ENCODE measurements around the gene ALPP.
"Not testable (repeated sequence)": the region's sequence is repeated elsewhere in the genome, so short reads cannot be mapped to it uniquely, and the experiment has no call there.

The ALPP gene

DNA sequence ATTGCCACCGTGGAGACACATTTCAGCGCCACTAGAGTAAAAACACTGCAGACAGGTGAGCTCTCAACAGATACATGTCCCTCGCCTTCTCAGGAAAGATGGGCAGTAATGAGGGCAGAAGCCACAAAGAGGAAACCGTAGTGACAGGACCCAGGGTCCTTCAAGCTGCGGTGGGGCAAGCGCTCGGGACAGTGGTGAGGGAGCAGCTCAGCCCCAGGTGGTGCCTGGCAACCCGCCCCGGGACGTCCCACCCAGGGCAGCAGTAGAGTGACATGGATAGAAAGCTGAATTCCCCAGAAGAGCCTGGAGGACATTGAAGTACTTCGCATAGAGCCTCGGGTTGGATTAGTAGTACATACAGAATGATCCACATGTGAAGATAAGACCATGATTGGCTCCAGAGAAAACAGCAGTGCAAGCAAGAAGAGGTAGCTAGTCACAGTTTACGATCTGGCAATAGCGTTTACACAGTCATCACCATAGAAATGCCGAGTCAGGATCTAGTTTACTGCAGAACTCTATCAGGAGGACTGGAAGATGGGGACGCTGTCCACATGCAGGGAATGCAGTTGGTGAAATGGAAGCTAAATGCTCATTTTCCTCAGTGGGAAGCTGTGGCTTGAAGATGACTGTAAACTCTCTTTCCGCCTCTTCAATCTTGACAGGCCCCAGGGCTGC is 37.4 kb upstream of the ALPP start:
- no peak for DNase-seq (ENCODE audit: low read depth in 2 of 2)

DNA sequence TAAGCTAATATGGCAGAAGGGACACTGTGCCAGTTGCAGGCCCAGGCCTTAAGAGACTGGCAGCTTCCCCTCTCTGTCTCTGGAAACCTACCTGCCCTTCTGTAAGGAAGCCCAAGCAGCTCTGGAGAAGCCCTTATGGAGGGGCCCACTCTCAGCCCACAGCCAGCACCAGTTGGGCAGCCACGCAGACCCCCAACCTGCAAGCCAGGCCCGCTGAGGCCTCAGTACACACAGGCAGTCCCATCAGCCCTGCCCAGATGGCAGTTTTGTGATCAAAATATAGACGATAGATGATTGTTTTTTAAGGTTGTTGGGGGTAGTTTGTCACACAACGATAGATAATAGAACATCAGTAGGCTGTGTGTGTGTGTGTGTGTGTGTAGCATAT is 36.8 kb upstream of the ALPP start:
- DNase-seq (ENCODE audit: low read depth in 2 of 2) = no peak

DNA sequence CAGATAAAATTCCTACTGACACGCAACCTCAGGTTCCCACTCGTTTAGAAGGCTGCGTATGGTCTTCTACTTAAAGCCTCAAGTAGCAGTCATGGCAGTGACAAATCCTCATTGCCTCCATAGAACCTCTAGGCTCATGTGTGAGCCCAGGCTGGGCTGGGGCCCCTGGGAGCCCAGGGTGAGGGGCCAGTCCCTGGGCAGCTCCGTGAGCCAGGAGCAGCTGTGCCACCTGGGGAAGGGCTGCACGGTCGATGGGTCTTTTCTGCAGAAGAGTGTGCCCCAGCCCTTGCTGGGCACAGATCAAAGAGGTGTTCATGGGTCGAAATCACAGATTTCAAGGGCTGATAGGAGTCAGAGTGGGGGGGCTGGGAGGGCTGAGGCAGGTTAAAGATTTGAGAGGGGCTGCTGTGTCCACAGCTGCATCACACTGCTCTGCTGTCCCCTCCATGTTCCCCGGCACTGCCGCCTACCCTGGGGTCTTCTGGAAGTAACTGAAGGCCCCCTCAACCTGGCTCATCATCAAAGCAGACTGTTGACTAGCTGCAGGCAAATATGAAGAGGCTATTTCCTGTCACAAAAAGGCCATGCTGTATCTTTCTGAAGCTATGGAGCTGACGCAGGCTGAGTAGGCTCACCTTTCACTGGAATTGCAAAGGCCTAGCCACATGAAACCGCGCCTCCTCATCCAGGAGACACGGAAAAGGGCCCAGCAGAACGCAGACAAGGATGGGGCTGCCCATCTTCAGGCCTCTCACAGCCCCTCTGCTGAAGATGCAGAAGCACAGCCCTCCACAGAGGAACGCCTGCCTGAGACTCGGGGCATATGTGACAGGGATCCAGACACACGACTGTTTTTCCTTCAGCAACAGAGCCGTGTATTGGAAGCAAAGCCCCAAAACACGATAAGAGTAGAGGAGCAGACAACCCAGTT is 35.7 kb upstream of the ALPP start:
- DNase-seq (ENCODE audit: low read depth in 2 of 2) = no peak

DNA sequence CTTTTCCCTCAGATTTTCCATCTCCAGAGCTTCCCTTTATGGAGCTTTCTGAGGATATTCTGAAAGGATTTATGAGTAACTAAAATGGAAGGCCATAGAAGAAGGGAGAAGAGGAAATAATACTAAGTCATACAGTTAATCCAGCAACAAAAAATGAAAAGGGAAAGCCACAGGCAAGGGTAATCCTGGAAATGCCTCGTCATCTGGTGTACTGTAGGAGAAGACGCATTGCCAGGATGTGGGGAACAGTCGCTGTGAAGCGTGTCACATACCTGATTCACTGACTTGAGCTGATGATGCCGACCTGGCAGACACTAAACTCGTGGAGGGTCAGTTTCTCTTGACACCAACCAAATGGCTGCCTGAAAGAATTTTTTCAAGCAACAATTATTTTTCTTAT is 34.7 kb upstream of the ALPP start:
- DNase-seq (ENCODE audit: low read depth in 2 of 2) = no peak

DNA sequence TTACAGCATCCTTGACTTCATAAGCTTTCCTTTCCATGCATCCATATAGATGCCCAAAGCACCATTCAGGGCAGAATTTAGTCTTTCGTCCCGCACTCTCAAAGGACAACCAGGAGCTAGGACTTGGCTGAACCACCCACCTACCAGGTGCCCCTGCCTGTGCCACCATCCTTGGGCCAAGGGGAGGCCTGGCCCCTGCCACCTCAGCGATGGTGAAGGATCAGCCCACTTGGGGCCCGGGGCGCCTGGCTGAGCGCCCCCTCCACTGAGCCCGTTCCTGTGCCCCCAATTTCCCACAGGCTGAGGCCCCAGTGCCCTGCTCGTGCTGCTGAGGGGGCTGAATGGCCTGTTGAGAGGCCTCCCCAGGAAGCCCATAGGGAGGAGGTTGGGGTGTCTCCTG is 33.3 kb upstream of the ALPP start:
- DNase-seq (ENCODE audit: low read depth in 2 of 2) = no peak

DNA sequence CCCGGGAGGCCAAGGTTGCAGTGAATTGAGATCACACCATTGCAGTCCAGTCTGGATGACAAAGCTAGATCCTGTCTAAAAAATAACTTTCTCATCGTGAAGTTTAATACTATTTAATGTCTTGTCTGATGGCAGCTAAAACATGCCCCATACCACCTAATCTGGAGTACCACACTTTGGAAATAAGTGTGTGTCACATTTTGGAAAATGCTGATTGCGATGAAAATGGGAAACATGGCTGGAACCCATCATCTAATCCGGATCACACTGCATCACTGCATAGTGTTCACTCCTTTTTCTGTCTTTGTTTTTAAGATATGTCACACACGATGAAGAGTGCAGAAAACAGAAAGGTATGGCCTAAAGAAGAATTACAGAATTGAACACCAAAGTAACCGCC is 31.2 kb upstream of the ALPP start:
- no peak for DNase-seq (ENCODE audit: low read depth in 2 of 2)

DNA sequence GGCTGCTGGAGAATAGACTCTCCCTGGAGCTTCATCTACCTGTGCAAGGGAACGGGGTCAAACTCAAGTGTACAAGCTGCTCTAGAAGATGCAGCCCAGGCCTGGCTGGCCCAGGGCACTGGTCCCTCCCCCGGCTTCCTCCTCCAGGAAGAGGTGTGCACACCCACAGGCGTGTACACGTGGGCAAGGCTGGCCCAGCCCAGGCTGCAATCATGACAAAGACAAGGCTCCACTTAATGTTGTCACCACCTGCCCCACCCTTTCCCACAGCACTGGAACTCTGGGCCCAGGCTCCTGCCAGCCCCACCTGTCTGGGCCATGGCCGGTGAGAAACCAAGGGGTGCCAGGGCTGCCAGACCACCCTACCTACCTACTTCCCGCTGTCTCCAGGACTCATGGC is 29.6 kb upstream of the ALPP start:
- DNase-seq (ENCODE audit: low read depth in 2 of 2) = no peak

DNA sequence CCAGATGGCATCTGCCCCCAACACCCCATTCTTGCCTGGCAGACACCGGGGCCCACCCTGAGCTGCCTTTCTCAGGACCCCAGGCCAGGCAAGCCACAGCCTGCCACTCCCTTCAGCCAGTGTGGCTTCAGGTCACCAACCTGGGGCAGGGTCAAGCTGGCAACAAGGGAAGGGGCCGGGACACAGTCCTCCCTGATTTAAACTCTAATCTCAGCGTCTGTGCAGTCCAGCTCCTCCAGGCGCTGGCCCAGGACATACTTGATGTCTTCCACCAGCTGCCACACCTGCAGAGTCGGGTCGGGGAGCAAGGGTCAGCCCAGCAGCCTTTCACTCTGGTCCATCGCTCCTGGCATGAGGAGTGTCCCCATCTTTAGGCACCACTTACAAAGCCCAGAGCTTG is 29.0 kb upstream of the ALPP start:
- no peak for DNase-seq (ENCODE audit: low read depth in 2 of 2)

DNA sequence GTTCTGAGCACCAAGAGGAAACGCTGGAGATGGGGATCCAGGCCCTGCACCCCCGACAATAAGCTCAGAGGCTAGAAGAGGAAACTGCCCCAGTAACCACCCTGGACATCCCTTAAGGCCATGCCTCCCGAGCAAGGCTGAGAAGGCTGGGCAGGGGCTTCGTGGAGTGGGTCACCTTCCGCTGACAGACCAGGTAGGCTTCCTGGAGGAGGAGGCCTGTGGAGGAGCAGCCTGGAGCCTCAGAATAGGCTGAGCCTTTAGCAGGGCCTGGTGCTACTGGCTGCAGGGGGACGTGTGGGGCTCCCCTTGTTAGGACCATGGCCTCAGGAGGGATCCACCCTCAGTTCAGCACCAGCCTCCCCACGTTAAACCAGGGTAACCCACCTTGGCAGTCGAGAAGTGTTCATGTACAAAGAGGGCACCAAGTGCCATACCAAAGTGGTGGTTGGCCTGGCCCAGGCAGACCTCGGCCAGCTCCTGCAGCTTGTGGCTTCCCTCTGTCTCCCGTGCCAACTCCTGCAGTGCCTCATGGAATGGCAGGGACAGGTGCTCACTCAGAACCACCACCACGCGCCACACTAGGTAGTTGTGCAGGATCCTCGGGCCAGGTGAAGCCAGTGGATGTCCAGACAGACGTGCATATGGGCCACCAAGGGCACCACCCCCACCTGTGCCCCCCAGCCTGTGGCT is 28.5 kb upstream of the ALPP start:
- no peak for DNase-seq (ENCODE audit: low read depth in 2 of 2)

DNA sequence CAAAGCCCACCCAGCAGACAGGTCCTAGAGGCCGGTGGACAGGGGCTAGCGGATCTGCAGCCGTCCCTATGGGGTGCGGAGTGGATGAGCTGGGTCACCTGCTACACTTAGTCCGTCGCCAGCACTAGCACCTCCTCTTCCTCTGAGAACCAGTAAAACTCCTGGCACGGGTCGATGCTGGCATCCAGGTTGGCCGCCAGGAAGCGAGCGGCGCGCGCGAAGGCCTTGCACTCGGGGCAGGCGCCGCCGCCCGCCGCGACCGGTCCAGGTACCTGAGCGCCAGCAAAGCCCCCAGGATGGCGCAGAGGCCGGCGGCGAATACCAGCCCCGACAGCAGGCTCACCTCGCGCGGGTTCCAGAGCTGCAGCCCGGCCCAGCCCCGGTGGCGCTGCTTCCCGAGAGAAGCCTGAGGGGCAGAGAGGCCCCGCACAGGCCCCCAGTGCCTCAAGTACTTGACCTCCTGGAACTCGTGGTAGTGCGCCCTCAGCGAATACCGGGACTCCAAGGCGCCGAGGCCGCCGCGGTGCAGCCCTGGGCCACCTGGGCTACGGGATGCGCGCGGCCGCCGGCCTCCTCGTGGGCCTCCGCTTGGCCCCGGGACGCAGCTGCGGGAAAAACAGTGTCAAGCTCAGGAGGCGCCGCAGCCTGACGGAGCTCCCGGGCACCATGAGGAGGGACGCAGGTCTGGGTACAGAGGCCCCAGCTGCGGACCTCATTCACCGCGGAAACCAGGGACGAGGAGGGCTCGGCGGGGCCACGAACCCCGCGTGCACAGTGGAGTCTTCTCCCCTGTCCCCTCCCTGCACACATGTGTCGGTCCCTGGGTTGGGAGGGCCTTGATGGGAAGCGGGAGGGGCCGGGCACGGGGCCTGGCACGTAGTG is 27.5 kb upstream of the ALPP start:
- DNase-seq (ENCODE audit: low read depth in 2 of 2) = no peak

DNA sequence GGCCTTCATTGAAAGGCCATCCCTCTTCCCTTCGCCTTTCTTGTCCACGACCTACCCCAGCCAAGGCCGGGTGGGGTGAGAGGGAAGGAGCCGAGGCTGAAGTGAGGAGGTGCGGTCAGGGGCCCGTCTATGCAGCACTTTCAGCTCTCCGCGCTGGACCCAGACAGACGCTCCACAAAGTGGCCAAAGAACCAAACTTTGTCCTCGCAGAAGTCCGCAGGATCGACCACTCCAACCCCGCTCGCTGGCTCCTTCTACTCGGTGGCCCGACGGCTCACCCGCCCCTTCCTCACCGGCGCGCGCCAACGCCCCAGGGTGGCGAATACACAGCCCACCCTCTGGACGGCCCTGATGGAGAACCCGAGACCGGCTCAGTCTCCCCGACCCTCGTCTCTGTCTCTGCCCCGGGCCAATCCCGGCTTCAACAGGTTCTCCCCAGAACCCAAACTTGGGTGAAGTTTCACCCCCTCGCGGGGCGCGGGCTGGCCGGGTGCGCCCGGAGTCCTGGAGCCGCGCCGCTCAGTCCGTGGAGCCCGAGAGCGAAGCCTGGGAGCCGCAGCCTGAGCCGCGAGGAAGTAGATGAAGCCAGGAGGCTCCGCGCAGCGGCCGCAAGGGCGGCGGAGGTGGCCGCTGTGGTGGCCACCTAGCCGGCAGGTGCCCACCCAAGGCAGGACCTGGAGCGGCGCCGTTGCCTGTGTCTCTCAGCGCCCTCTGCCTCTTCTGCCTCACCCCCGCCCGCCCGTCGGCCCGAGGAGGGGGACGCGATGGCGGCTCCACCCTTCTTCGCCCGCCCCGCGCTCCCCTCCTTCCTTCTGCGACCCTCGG is 26.7 kb upstream of the ALPP start:
- DNase-seq (ENCODE audit: low read depth in 2 of 2) = no peak

DNA sequence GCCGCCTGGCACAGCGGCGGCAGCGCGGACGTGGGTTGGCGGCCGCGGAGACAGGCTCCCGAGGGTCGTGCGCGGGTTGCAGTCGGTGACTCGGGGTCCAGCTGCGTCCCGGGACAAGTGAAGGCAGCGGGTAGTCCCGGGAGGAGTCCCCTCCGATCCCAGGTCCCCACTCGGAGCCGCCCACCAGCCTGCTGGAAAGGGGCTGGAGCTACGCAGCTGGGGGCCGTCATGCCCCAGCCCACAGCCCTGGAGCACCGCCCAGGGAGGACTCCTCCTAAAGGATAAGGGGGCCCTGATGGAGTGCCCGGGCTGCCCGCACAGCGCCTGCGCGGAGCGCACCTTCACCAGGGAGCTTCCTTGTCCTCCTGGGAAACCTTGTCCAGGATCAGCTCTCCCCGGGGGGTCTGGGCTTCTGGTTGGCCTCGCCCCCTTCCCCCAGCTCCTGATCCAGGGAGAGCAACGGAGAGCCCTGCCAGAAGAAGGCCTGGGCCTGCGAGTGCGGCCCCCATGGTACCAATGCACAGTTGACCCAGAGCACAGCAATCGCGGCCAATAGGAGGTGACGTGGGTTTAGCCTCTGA is 25.9 kb upstream of the ALPP start:
- DNase-seq (ENCODE audit: low read depth in 2 of 2) = no peak

DNA sequence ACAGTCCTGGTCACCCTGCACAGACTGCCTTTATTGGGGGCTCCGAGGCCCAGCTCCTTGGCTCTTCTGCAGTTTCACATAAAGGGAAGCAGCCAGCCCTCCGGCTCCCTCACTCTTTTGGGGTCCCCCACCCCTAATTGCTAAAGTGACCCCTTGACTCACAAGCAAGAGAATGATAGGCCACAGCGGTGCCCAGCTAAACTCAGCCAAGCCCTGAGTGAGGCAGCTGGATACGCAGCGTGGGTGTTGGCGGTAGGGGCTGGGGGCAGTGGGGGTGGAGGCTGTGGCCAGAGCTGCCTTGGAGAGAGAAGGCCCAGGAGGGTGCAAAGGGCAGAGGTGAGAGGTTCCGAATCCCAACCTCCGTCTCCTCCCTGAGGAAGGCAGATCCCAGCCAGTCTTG is 25.5 kb upstream of the ALPP start:
- no peak for DNase-seq (ENCODE audit: low read depth in 2 of 2)

DNA sequence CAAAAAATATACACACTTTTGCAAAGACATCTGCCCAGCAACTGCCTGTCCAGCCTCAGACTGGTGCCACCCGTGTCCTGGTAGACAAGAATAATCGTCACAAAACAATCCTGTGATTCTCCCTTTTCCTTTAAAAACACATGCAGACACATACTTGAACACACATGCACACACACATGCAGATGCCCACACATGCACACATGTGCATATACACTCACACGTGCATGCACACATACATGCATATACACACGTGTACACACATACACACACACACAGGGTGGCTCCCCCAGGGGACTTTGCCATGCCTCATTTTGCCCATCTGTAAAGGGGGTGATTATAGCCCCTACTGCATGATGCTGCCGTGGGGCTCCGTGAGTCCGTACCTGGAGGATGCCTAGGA is 24.9 kb upstream of the ALPP start:
- no peak for DNase-seq (ENCODE audit: low read depth in 2 of 2)

DNA sequence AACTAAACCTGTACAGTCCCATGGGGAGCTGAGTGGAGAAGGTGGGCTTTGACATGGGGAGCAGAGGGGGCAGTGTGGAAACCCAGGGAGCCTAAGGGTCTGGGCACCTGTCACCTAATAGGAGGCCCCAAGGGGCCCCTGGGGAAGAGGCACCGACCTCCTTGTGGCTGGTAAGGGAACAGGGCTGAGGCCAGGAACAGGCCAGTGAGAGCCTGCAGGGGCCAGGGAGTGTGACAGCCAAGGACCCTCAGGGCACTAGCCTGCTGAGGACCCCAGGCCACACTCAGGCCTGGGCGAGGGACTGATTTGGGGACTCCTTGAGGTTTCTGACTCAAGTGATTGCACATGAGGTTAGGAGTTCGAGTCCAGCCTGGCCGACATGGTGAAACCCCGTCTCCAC is 24.5 kb upstream of the ALPP start:
- no peak for DNase-seq (ENCODE audit: low read depth in 2 of 2)

DNA sequence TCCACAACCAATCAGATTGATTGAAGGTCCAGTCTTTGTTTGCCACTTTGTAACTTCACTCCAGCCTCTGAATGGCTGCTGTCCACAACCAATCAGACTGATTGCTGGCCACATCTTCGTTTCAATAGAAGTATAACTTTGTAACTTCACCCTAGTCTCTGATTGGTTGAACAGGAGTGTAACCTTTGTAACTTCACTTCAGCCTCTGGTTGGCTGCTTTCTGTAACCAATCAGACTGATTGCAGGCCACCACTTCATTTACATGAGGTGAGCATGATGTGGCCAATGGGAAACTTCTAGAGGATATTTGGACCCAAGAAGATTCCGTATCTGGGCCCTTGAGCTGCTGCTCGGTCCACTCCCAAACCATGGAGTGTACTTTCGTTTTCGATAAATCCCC is 16.9 kb upstream of the ALPP start:
- no peak for DNase-seq (ENCODE audit: low read depth in 2 of 2)

DNA sequence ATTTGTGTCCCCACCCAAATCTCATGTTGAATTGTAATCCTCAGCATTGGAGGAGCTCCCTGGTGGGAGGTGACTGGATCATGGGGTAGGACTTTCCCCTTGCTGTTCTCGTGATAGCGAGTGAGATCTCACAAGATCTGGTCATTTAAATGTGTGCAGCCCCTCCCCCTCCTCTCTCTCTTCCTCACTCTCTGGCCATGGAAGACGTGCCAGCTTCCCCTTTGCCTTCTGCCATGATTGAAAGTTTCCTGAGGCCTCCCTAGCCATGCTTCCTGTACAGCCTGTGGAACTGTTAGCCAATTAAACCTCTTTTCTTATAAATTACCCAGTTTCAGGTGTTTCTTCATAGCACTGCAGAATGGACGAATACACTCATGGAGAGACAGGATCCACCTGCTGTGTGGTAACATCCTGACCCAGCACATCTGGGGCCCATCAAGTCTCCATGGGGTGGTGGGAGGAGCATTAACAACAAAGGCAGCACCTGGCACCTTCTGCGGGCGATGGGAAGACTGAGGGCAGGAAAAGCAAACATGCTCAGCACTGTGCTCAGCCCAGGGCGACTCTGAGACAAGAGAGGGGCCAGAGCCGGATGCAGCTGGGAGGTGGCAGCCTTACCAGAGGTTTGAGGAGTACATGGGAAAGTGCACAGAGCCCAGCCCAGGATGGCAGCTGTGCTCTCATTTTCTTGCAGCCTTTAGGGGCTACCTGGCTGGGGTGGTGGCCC is 16.2 kb upstream of the ALPP start:
- DNase-seq (ENCODE audit: low read depth in 2 of 2) = no peak

DNA sequence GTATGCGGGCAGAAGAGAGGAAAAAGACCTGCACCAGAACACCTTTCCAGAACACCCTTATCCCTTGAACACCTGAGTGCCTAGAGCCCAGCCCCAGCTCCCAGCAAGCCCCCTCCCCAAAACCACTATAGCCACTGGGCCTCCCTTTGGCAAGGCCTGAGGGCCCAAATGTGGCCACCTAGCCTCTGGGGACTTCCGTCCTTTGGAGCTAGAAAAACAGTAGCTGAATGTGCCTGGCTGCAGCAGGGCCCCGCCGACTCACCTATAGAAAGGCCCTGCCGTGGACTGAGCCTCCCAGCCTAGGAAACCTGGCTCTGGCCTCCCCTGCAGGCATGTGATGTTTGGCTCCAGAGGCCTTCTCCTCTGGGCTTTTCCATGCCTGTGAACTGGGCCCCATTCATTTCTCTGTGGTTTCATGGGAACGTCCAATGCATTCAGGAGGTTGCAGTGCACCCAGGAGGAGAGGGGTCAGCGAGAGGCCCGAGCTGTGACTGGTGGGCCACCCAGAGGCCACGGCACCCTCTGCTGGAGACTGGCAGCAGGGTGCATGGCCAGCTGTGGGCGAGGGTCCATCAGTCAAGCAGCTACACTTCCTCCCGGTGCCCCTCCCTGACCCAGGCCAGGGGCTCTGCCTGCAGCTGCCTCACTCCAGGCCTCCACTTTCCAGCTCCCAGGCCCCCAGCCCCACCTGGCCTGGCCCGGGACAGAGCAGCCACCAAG is 15.3 kb upstream of the ALPP start:
- DNase-seq (ENCODE audit: low read depth in 2 of 2) = not testable (repeated sequence)
